ENCODE measurements around the gene WIPF2.

The WIPF2 gene

DNA sequence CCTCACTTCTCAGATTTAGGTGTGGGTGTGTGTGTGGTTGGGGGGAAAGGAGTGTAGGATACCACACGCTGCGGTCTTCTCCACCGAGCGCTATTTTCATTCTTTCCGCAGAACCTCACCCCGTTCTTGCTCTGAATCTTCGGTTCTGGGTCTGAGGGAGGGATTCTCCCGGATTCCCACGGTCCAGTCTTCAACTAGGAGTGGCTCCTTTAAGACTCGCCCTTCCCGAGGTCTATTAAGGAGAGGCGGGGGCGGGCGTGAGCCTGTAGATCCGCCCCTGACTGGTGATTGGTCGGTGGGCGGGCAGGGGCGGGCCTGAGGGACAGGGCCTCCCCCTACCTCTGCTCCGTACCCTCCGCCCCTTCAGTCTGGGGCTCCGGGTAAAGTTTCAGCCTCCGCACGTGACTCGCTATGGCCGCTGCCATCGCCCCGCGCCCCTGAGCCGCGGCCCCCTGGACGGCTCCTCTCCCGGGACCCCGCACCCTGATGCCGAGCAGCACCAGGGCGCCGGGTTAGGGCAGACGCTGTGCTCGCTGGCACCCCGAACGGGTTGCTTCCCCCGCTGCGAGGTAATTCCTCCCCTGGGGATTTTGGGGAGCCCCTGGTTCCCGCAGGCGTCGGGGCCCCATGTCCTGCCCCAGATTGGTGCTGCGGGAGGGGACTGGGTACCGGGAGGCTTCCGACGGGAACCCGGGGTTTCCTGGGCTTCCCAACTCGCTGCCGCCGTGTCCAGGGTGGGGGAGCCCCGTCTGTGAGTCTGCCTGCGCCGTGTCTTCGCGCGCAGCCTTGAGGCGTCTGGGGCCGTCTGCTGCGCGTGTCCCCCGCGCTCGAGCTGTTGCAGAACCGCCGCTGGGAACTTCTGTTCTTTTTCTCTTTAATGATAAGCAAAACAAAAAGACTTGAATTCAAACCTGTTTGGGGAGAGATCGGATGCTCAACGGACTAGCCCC lies 99.1 kb downstream of the WIPF2 start:
- ATAC-seq, result peak; percentile 86
- Mint-ChIP-seq H3K27me3 (no peaks in the 10 kb centered on the region), H3K36me3 (no peaks in the 10 kb centered on the region), H3K4me1 (peaks cover 57% of the 10 kb centered on the region), H3K27ac (peak overlapping the region; percentile 98), H3K4me3 (peak overlapping the region; percentile 82), H3K9me3 (no peaks in the 10 kb centered on the region)

DNA sequence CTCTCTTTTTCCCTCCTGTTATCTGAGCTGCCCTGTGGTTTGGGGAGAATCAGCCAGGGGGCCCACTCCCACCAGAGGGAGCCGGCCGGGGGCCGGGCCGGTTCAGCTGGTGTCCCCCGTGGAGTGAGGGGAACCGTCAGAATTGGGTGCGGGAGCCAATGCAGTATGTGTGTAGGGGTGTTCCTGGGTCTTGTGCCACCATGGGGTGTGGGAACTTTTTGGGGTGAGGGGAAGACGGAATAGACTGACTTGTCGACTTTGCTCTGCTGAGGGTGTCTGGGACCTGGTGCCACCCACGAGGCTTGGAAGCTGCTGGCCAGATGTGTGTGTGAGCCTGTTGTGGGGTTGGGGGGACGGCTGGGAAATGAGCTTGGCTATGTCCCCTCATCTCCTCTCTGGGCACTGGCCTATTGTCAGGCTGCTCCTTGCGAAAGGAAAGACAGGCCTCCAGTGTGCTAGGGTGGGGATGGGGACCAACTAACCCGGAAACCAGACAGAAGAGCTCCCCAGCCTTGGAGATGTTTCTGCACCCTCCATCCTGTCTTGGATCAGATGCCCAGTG lies 99.8 kb downstream of the WIPF2 start:
- Mint-ChIP-seq H3K4me3 (peak overlapping the region; percentile 82), H3K36me3 (no peaks in the 10 kb centered on the region), H3K27ac (peak overlapping the region; percentile 98), H3K27me3 (no peaks in the 10 kb centered on the region), H3K9me3 (no peaks in the 10 kb centered on the region), H3K4me1 (peaks cover 65% of the 10 kb centered on the region)
- no peak for ATAC-seq

DNA sequence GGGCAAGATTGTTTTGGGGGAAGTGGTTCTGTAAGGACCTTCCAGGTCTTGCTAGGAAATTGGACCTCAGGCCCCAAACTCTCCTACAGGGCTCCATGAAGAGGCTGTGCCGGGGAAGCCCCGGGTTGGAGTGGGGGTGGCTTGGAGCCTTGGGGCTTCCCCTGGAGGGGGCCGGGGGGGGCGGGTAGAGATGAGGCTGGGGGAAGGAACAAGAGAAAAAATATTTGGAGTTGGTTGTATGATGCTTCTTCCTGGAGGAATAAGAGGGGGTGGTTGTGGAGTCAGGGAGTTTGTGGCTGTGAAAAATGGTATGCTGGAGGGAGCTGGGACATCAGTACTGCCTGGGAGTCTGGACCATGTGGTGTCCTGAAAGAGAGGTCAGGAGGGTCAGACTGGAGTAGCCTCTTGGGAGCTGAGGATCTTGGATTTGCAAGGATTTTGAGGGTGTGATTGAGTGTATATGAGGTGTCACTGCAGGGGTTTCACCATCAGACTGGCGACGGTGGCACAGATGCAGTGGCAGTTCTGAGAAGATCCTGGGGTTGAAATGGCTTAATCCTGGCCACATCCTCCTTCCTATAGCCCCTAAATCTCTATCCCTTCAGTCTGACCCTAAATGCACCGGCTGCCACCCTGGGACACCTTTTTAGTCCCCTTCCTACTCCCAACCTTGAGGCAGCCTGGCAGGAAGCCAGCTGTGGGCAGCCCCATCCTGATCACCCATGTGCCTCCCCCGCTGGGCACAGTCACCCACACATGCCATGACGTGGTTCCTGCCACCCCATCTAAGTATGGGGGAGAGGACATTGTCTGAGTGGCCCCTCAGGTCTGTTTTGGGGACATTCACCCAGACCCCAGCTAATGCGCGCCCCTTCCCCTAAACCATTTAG lies 100.8 kb downstream of the WIPF2 start:
- H3K36me3 Mint-ChIP-seq, result no peaks in the 10 kb centered on the region
- no peaks in the 10 kb centered on the region for H3K9me3 Mint-ChIP-seq
- H3K27me3 Mint-ChIP-seq, result no peaks in the 10 kb centered on the region
- no peak for ATAC-seq
- peaks cover 74% of the 10 kb centered on the region for H3K4me1 Mint-ChIP-seq
- peak overlapping the region; percentile 82 for H3K4me3 Mint-ChIP-seq
- H3K27ac Mint-ChIP-seq, result peak overlapping the region; percentile 98

DNA sequence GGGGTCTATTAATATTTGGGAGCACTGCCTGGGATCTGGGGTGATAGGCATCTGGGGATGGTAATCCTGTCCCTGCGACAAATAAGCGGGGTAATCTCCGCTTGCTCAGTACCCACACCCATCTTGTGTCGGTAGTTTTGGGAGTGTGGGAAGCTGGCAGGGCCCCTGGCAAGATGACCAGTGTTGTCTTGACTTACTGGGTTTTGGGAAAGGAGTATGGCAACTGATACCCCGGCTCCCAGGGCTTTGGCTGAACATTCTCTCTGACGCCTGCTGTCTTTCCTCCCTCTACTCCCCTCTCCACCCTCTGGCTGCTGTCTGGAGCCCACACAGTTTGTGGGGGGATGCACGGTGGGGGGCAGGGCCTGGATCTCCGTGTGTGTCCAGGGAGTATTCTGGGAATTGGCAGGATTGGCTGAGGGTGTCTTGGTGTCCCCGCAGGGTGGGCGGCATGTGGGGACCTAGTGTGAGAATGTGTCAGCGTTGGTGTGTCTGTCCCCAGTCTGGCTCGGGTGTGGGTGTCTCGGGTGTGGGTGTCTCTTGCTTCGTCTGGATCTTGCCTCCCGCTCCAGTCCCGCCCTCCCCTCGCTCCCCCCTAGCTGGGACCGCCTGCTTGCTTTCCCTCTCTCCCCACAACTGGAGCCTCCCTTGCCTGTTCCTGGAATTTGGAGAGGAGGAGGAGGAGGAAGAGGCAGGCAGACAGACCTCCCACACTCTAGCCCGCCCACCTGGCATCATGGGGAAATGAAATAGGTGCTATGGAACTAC lies 101.8 kb downstream of the WIPF2 start:
- Mint-ChIP-seq H3K4me1 (peaks cover 85% of the 10 kb centered on the region), H3K27ac (peak overlapping the region; percentile 98), H3K4me3 (peak overlapping the region; percentile 82), H3K9me3 (no peaks in the 10 kb centered on the region), H3K27me3 (no peaks in the 10 kb centered on the region), H3K36me3 (no peaks in the 10 kb centered on the region)
- ATAC-seq, result no peak

DNA sequence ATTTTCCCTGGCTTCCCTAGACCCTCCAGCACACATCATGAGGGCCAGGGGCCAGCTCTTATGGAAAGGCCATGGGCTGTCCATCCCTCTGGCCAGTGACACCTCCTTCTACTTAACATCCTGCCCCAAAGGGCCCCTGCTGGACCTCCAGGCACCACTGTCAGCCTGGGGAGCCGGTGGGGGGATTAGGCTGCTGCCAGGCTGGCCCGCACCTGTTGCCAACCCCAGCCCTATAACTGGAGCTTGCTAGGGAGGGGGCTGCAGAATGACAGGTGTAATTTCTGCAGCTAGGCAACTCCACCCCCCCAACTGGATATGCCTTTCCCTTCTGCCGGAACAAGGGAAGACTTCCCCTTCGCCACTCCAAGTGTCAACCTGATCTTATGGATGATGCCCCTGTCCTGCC lies 102.4 kb downstream of the WIPF2 start:
- peak overlapping the region; percentile 98 for H3K27ac Mint-ChIP-seq
- H3K27me3 Mint-ChIP-seq, result no peaks in the 10 kb centered on the region
- H3K9me3 Mint-ChIP-seq, result no peaks in the 10 kb centered on the region
- no peaks in the 10 kb centered on the region for H3K36me3 Mint-ChIP-seq
- no peak for ATAC-seq
- peak overlapping the region; percentile 82 for H3K4me3 Mint-ChIP-seq
- H3K4me1 Mint-ChIP-seq, result peaks cover 91% of the 10 kb centered on the region

DNA sequence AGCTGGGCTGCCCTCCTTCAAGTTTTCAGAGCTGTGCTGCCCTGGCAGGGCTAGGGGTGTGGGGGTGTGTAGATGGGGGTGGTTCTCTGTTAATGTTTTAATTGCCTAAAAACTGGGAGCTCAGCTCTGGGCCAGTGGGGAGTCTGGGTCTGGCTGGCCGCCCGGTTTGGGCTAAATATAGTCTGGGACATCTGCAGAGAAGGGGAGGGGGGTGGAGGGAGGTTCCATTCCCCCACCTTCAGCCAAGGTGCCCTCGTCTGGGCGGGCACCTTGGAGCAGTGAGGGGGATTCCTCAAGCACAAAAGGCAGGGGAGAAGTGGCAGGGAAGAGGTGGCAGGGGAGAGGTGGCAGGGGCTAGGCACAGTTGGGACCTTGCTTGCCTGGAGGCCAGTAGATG lies 102.9 kb downstream of the WIPF2 start:
- H3K9me3 Mint-ChIP-seq, result no peaks in the 10 kb centered on the region
- peak overlapping the region; percentile 98 for H3K27ac Mint-ChIP-seq
- peak overlapping the region; percentile 82 for H3K4me3 Mint-ChIP-seq
- no peak for ATAC-seq
- H3K4me1 Mint-ChIP-seq, result peaks cover 95% of the 10 kb centered on the region
- no peaks in the 10 kb centered on the region for H3K36me3 Mint-ChIP-seq
- H3K27me3 Mint-ChIP-seq, result no peaks in the 10 kb centered on the region

DNA sequence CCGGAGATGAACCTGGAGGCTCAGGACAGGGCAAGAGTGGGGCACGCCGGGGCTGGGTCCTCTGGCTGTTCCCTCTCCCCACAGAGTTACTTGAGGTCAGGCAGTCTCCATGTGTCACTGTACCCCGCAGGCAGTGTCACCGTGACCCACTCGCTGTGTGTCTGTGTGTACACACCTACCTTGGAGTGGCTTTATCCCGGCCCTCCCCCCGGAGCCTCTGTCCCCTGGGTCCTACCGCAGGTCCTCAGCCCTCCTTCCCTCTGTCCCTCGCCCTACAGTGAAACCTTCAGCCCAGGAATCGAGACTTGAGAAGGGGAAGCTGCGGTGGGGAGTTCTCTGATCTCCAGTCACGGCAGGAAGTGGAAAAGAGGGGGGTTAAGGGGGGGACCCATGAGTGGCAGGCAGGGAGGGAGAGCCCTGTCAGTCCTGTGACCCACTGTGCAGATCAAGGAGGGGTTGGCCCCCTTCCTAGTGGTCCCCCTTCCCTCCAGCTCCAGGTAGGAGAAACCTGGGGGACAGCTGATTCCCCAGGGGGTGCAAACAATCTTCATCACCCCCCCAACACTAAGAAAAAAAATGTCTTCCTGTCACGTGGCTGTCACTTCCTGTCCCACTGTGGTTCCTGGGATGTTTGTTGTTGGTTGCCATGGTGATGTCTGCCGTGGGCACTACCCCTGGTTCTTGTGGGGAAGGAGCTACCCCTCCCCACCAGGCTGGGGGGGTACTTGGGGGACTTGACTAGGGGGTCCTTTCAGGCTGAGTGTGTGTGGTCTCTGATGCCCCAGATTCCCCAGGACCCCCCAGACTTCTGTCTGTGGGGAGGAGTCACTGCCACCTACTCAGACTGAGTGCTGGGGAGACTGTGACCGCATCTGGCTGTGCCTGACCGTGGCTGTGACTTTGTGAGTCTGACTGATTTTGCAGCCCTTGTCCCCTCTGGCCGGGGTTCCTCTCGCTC lies 103.5 kb downstream of the WIPF2 start:
- Mint-ChIP-seq H3K27ac (peak overlapping the region; percentile 98), H3K4me1 (peaks cover 95% of the 10 kb centered on the region), H3K36me3 (no peaks in the 10 kb centered on the region), H3K4me3 (peak overlapping the region; percentile 82), H3K27me3 (no peaks in the 10 kb centered on the region), H3K9me3 (no peaks in the 10 kb centered on the region)
- peak; percentile 70 for ATAC-seq

DNA sequence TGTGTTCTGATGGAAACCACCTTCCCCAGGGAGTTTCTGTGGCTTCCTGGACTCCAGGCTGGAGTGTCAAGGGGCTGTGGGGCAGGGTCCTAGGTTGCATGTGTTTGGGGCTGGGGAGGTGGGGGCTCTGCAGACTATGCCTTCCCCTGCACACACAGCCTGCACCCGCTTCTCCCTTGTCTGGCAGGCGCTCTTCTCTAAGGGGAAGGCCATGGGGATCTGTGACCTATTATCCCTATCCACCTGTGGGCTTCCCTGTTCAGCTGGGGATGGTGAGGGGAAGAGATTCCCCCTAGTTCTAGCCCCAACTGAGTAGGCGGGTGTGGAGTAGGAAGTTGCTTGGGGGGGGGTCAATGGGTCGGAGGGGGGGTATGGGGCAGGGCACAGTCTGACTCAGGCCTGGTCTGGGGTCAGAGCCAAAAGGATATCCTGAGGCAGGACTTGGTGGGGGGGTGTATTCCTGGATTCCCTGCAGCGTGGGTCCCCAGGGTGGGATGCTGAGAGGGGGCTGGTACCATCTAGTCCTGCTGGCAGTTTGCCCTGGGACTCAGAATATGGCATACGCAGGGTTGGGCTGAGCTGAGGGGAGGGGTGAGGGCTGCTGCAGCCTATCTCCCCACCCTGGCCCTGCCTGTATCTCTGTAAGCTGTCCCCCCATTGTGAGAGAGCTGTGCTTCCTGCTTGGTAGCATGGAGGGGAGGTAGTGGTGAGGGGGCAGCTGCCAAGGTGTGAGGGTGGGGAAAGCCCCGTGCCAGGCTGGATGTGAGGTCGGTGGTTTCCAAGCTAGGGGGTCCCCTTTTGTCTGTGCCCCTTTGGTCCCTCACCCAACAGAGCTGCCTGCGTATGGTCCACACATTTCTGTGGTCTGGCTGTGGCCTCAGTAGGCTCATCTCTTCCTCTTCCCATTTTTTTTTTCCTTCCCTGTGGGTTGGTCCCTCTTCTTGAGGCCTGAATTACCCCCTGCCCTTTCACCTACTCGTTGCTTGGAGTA lies 104.6 kb downstream of the WIPF2 start:
- H3K36me3 Mint-ChIP-seq, result no peaks in the 10 kb centered on the region
- H3K27ac Mint-ChIP-seq, result peak overlapping the region; percentile 98
- peak overlapping the region; percentile 82 for H3K4me3 Mint-ChIP-seq
- no peaks in the 10 kb centered on the region for H3K27me3 Mint-ChIP-seq
- peak; percentile 44 for ATAC-seq
- H3K4me1 Mint-ChIP-seq, result peaks cover 97% of the 10 kb centered on the region
- no peaks in the 10 kb centered on the region for H3K9me3 Mint-ChIP-seq

- Mint-ChIP-seq H3K9me3 (no peaks in the 10 kb centered on the region), H3K4me3 (peak overlapping the region; percentile 82), H3K27me3 (no peaks in the 10 kb centered on the region)
Measured at GRCh38 chr17:40325156-40326013, 106.3 kb downstream of the WIPF2 start.

GRCh38 chr17:40326014-40326831 lies 107.1 kb downstream of the WIPF2 start:
- no peaks in the 10 kb centered on the region for H3K9me3 Mint-ChIP-seq
- H3K27ac Mint-ChIP-seq, result peak overlapping the region; percentile 98
- no peaks in the 10 kb centered on the region for H3K27me3 Mint-ChIP-seq
- H3K36me3 Mint-ChIP-seq, result peaks cover 10% of the 10 kb centered on the region
- H3K4me3 Mint-ChIP-seq, result peak overlapping the region; percentile 82
- ATAC-seq, result peak; percentile 56
- H3K4me1 Mint-ChIP-seq, result peaks cover 95% of the 10 kb centered on the region

More at GRCh38 chr17:40325156-40326013, 106.3 kb downstream of the WIPF2 start:
- Mint-ChIP-seq H3K27ac (peak overlapping the region; percentile 98), H3K4me1 (peaks cover 95% of the 10 kb centered on the region), H3K36me3 (peaks cover 6% of the 10 kb centered on the region)
- ATAC-seq, result no peak

DNA sequence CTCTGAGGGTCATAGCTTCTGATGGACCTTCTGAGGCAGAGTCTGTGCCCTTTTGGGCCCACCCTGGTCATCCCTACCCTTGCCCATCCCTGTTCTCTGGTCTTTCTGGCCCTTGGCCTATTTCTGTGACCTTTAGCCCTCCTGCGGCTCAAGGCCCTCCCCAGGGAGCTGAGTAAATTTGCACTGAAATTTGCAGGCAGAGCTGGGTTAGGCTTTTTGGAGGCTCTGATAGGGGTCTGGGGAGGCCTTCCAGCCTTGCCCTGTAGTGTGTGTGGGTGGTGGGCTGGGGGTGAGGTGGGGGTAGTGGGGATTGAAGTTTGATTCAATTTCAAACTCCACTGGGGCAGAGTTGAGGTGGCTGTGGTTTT lies 107.7 kb downstream of the WIPF2 start:
- H3K36me3 Mint-ChIP-seq, result peaks cover 16% of the 10 kb centered on the region
- H3K4me1 Mint-ChIP-seq, result peaks cover 95% of the 10 kb centered on the region
- no peak for ATAC-seq
- no peaks in the 10 kb centered on the region for H3K27me3 Mint-ChIP-seq
- no peaks in the 10 kb centered on the region for H3K9me3 Mint-ChIP-seq
- H3K4me3 Mint-ChIP-seq, result peak overlapping the region; percentile 82
- H3K27ac Mint-ChIP-seq, result peak overlapping the region; percentile 98

Measured in stimulated activated memory B cell treated with anti-CD40 and anti-IgM and Interleukin-4, amounts not matched to agents 10 μg/mL and 1 μg/mL and 100 μg/mL, for 72 hours (primary cell).